Middle frontal gyrus (tissue), 1 donor: ENCODE data around the gene COL4A2.

Source experiments
- DNase-seq: peaks from one replicate; pipeline ENCODE4 v3.0.0-alpha.2; 2015; ENCODE audit warnings: low spot score; ENCODE audit errors: extremely low spot score

COL4A2 gene

DNA sequence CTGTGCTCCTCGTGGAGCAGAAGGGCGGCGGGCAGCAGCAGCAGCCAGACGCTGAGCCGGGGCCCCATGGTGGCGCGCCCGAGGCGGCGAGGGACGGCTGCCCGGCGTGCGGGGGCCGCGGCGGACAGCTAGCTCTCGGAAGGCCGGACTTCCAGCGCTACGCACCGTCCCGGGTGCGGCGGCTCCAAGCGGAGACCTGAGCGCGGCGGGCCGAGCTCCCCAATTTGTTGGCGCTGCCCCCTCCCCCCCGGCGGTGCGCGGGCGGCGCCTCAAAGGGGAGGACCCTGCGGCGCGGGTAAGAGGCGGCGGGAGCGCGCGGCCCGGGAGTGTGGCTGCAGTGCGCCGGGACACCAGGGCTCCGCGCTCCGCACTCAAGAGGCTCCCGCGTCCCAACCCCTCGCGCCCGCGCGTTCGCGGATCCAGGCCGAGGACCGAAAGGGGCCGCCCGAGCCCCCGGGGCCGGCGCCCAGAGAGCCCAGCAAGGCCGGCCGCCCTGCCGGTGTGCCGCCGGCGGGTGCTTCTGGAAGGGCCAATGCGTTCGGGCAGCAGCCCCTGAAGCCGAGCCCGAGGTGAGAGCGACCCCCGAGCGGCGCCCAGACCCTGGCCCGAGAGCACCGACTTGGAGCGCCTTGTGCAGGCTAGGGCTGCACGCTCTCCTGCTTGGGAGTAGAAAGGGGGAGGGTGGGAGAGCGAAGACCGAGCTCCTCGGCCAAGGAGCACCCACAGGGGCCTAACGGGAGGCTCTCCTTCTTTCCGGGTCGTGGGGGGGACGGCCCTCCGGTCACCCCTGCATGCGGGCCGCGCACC is at the start of gene COL4A2, which contains the start of gene COL4A1:
Gene COL4A2, plus strand, starts transcription at position 325 of the 807 bp plus-strand sequence. CDS start 620 bp downstream, outside the sequence.
Gene COL4A1, minus strand, starts transcription at position 198 of the 807 bp plus-strand sequence. Its CDS starts 130 bp downstream, at position 68.
- no peak for DNase-seq

GRCh38 chr13:110257408-110257807 is 49.7 kb upstream of the COL4A2 start:
- no peak for DNase-seq

DNA sequence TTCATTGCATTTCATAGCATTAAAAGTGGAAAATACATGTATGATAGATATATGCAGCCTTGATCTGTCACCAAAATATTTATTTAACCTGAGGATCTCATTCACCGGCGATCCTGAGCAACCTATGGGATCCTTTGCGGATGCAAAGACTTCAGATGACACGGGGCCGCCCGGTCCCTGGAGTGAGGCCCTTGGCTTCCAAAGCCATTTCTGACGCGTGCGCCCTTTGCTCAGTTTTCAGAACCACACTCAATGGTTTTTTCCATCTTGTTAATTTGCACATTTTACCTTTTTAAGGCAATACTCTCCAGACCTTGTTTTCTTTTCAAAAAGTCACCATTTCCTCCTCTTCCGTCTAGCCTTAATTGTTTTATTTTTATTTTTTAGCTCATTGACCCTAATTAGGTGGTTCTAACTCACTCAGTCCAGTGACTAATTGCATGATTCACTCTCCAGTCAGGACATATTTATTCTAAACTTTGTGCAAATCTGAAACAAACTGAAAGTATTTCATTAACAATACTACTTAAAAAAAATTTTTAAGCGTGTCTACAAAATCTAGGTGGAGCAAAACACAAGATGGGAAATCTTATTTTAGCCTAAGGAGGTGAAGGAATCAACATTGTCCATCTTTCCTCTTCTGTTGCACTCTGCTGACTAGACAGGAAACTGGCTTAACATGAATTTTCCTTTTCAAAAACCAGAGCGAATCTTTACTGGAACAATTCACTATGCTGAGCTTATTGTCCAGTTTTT is 48.0 kb upstream of the COL4A2 start:
- DNase-seq = no peak

DNA sequence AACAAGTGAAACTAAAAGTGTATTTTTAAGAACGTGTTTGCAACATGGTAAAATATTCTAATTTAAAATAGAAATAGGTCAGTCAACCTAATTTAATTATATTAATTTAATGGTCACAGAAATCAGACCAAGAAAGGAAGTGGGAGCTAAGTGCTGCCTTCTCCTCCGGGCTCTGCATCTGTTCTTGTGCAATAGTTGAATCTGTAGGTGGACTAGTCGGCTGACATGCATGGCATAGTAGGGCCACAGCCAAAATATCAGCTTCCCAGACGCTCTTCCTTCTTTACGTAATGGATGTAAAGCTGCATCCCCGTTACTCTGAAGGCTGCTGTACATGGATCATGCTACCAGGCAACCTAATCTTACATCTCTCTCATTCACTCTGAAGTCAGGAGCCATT is 47.4 kb upstream of the COL4A2 start:
- DNase-seq = no peak

DNA sequence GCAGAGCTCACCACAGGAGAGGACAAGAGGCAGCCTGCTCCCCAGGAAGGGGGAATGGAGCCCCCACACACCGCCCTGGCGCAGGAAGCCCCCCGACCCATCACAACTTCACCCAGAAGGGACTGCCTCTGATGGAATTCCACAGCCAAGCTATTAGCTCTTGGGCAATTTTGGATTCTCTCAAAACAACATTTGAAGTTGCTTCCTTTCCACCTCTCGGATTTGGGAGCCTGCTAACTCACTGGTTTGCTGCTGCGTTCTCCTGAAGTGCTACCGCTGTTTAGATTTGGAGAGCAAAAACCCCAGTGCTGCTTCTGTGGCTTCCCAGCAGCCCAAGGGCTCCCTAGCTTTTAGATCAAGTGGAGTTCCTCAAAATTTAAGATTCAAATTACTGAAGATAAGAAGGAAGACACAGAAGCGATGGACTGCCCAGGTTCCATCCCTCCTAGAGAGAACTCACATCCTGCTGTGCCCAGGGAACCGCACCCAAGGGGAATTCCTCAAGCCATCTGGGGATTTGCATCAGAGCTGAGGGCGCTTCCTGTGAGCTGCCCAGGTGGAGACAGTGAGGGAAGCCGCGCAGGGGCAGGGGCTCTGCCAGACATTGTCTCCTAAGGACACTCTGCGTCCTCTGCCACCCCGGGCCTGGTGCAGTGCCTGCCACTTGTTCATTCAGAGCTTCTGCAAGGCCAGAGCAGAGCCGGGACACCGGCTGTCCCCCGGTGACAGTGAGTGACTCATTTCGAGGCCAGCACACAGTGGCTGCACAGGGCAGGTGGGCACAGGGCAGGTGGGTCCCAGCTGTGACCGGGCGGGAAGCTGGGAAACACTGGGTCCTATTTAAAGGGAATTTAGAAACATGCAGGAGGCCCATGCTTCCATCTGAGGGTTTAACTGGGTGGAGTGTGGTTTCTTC is 45.7 kb upstream of the COL4A2 start:
- DNase-seq = no peak

DNA sequence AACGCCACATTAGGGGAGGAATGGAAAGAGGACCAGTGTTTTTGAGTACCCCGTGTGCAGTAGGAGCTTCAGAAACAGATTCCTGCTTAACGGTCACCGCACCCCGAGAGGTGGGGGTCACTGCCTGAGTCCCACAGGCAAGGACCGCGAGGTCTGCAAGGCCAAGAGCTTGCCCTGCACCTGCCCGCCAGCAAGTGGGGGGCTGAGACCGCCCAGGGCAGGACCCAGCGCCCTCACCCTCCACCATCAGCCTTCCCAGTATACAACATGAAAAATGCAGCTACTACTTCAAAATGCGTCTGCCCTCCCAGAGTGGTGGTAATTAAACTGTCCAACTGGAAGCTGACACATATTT is 45.0 kb upstream of the COL4A2 start:
- DNase-seq = no peak

- no peak for DNase-seq
Measured at GRCh38 chr13:110262508-110263291, 44.4 kb upstream of the COL4A2 start.

DNA sequence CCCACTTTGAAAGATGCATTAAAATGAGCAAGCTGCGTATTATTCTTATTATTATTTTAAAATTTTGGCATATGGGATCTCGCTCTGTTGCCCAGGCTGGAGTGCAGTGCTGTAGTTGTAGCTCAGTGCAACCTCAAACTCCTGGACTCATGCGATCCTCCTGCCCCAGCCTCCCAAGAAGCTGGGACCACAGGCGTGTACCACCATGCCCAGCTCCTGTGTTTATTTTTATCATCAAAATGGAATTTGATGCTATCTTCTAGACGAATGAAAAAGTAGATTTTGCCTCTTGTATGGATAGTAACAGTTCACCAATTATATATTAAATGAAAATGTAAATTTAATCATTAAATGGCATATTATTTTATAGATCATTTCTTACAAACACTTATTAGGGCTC is 43.7 kb upstream of the COL4A2 start:
- no peak for DNase-seq

- no peak for DNase-seq
Measured at GRCh38 chr13:110263888-110264287, 43.2 kb upstream of the COL4A2 start.

GRCh38 chr13:110264685-110265275 is 42.3 kb upstream of the COL4A2 start:
- DNase-seq = no peak

GRCh38 chr13:110265341-110265681 is 41.8 kb upstream of the COL4A2 start:
- no peak for DNase-seq

GRCh38 chr13:110265682-110266430 is 41.2 kb upstream of the COL4A2 start:
- DNase-seq = no peak

GRCh38 chr13:110266431-110266809 is 40.7 kb upstream of the COL4A2 start:
- no peak for DNase-seq

DNA sequence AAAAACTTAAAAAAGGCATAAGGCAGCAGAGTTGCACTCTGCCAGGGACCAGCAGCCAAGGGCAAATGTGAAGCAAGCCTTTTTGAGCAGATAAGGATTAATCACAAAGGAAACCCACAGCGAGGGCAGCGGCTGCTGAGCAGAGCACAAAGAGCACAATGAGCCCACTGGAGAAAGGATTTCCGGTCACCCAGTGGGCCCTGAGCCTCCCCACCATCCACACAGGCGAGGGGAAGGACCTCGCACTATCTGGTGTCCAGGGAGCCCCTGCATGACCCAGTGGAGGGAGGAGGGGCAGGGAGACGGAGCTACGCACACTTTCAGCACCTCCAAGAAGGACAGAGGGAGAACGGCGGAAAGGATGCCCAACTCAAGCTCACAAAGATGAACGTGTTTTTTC is 40.1 kb upstream of the COL4A2 start:
- no peak for DNase-seq

- no peak for DNase-seq
Measured at GRCh38 chr13:110268061-110268460, 39.0 kb upstream of the COL4A2 start.

DNA sequence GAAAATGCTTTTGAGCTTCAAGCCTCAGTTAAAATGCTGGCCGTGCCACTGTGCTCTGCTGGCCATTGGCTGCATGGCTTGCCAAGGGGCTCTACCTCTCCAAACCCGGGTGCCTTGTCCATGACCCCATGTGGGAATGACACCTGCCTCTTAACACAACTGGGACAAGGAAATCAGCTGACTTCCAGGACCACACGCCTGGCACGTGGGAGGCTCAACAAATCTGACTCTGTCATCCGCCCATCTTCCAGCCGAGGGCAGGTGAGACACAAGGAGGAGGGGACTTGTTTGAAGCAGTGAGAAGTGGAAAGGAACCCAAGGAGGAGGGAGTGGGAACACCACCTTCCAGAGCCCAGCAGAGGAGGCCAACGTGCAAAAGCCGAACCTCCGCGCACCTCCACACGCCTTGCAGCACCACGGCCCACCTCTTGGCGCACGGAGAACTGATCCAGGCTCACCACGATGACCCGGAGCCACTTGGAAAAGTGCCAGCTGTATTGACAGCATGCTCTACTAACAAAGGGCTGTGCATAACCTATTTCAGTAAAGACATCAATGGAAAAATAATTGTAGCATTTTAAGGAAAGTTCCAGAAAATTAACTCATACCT is 38.4 kb upstream of the COL4A2 start:
- DNase-seq = no peak

GRCh38 chr13:110269509-110270185 is 37.4 kb upstream of the COL4A2 start:
- no peak for DNase-seq

DNA sequence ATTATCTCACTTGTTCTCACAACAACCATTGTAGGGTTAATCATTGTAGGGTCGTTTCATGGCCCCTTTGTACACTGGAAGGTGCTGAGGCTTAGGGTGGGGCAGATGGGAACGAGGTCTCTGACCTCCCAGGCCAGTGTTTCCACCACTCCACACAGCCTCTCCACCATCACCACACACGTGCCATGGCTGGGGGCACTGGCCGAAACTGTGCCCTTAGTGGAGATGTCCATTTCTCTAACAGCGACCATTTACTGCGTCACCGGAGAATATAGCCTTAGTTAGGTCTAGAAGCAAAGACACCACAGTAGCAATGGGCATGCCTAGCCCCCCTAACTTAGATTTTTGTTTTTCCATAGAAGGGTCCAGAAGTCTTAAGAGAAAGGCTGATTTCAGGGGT is 36.6 kb upstream of the COL4A2 start:
- no peak for DNase-seq

GRCh38 chr13:110271313-110271712 is 35.8 kb upstream of the COL4A2 start:
- no peak for DNase-seq
